Neural progenitor cell (in vitro differentiated cells): ENCODE data around the gene CARNS1. TPM values are rescaled to one million over a fixed set of nuclear protein-coding genes. Genes with fewer than 3 reads are reported as not detected.

Experiments used
- DNase-seq: peaks from one replicate; pipeline ENCODE4 v3.0.0-alpha.2; 2016; ENCODE audit warnings: low spot score
- H2AFZ ChIP-seq: fragments of 200-600 bp; sonication (generic); replicated peaks from 2 replicates; pipeline ENCODE4 v1.6.1; 2016; ENCODE audit warnings: antibody characterized with exemption
- H3F3A ChIP-seq: fragments of 200-600 bp; sonication (generic); 2 replicates; pipeline ENCODE4 v1.6.1; 2016; ENCODE audit warnings: antibody characterized with exemption, low read depth
- H3K27ac ChIP-seq: fragments of 200-600 bp; sonication (generic); 2 replicates; pipeline ENCODE4 v1.5.1; 2016; ENCODE audit warnings: mild to moderate bottlenecking
- H3K27me3 ChIP-seq: fragments of 200-600 bp; sonication (generic); 2 replicates; pipeline ENCODE4 v1.6.1; 2016; ENCODE audit warnings: mild to moderate bottlenecking, moderate library complexity
- H3K36me3 ChIP-seq: fragments of 200-600 bp; sonication (generic); 2 replicates; pipeline ENCODE4 v1.5.1; 2016
- H3K4me1 ChIP-seq: fragments of 200-600 bp; sonication (generic); 2 replicates; pipeline ENCODE4 v1.6.1; 2016; ENCODE audit warnings: mixed run types
- H3K4me2 ChIP-seq: fragments of 200-600 bp; sonication (generic); 2 replicates; pipeline ENCODE4 v1.6.1; 2016
- H3K4me3 ChIP-seq: fragments of 200-600 bp; sonication (generic); 2 replicates; pipeline ENCODE4 v1.5.1; 2016
- H3K79me2 ChIP-seq: fragments of 200-600 bp; sonication (generic); 2 replicates; pipeline ENCODE4 v1.6.1; 2016; ENCODE audit warnings: low read depth
- H3K9ac ChIP-seq: fragments of 200-600 bp; sonication (generic); 2 replicates; pipeline ENCODE4 v1.6.1; 2016
- H3K9me3 ChIP-seq: fragments of 200-600 bp; sonication (generic); 2 replicates; pipeline ENCODE4 v1.5.1; 2016; ENCODE audit warnings: low read depth
- H4K20me1 ChIP-seq: fragments of 200-600 bp; sonication (generic); 2 replicates; pipeline ENCODE4 v1.6.1; 2016; ENCODE audit warnings: low read depth
- H3K27ac Mint-ChIP-seq: 3 replicates; pipeline ENCODE4 v1.8.0; 2021; ENCODE audit warnings: mixed read lengths
- H3K27me3 Mint-ChIP-seq: 2 replicates; pipeline ENCODE4 v1.8.0; 2022; ENCODE audit warnings: low read depth, mild to moderate bottlenecking, inconsistent platforms, moderate library complexity, mixed read lengths; ENCODE audit not compliant: insufficient read depth
- H3K36me3 Mint-ChIP-seq: 3 replicates; pipeline ENCODE4 v1.8.0; 2021; ENCODE audit warnings: mixed read lengths
- H3K4me1 Mint-ChIP-seq: 3 replicates; pipeline ENCODE4 v1.8.0; 2021; ENCODE audit warnings: mixed read lengths
- H3K4me3 Mint-ChIP-seq: 3 replicates; pipeline ENCODE4 v1.8.0; 2021; ENCODE audit warnings: mild to moderate bottlenecking, moderate library complexity, mixed read lengths
- H3K9me3 Mint-ChIP-seq: 3 replicates; pipeline ENCODE4 v1.8.0; 2020; ENCODE audit warnings: mixed read lengths
- EZH2 ChIP-seq: fragments of 200-600 bp; sonication (generic); IDR thresholded peaks from 2 replicates; pipeline ENCODE4 v1.6.1; 2017; ENCODE audit warnings: antibody characterized with exemption, mild to moderate bottlenecking, moderate library complexity
- EZH2phosphoT487 ChIP-seq: fragments of 200-600 bp; sonication (generic); IDR thresholded peaks from 2 replicates; pipeline ENCODE4 v1.6.1; 2017; ENCODE audit warnings: antibody characterized with exemption
- total RNA-seq: library from RNA; depleted of rRNA; stranded (reverse); fragments of >200 nt; gene quantifications from 2 replicates; pipeline ENCODE4 v1.2.3, GENCODE V29; 2015; ENCODE audit warnings: low replicate concordance
- TF ChIP-seq, protein P1 (sequence below): fragments of 200-600 bp; sonication (generic); IDR thresholded peaks from 2 replicates; pipeline ENCODE4 v1.5.1; 2017; ENCODE audit warnings: antibody characterized with exemption, mild to moderate bottlenecking

Gene CARNS1
- total RNA-seq, 1 donor from 2014 or later, result 0.52 TPM

DNA sequence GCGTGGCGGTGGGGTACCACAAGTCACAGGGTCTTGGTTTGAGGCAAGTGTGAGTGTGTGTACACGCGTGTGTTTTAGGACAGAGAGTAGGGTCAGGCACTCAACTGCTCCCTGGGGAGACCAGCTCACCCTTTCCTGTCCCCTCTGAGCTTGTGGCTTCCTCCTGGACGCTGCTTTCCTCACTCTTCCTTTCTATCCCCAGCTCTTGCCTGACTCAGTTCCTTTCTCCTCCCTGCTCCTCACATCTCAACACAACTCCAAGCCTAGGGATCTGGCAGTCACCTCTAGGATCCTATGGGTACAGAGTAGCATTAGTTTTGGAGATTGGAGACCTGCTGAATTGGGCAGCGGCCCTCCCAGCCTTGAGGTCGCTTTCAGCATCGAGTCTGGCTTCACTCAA lies 46.2 kb upstream of the CARNS1 start:
- no peak overlapping the region for H3K27ac ChIP-seq
- H3K36me3 ChIP-seq, result no peaks in the 10 kb centered on the region
- no peak for DNase-seq
- H2AFZ ChIP-seq, result no peak overlapping the region
- no peaks in the 10 kb centered on the region for H3K36me3 Mint-ChIP-seq
- no peaks in the 10 kb centered on the region for H3K9me3 Mint-ChIP-seq
- TF ChIP-seq, protein P1, sequence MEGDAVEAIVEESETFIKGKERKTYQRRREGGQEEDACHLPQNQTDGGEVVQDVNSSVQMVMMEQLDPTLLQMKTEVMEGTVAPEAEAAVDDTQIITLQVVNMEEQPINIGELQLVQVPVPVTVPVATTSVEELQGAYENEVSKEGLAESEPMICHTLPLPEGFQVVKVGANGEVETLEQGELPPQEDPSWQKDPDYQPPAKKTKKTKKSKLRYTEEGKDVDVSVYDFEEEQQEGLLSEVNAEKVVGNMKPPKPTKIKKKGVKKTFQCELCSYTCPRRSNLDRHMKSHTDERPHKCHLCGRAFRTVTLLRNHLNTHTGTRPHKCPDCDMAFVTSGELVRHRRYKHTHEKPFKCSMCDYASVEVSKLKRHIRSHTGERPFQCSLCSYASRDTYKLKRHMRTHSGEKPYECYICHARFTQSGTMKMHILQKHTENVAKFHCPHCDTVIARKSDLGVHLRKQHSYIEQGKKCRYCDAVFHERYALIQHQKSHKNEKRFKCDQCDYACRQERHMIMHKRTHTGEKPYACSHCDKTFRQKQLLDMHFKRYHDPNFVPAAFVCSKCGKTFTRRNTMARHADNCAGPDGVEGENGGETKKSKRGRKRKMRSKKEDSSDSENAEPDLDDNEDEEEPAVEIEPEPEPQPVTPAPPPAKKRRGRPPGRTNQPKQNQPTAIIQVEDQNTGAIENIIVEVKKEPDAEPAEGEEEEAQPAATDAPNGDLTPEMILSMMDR, result no peak
- TF ChIP-seq EZH2 (no peak), EZH2phosphoT487 (no peak)
- H3K4me2 ChIP-seq, result no peak overlapping the region
- H3K79me2 ChIP-seq, result no peaks in the 10 kb centered on the region
- H3K27me3 Mint-ChIP-seq, result peaks cover 15% of the 10 kb centered on the region
- H3F3A ChIP-seq, result peaks cover 23% of the 10 kb centered on the region
- H3K4me3 Mint-ChIP-seq, result no peak overlapping the region
- H3K4me1 Mint-ChIP-seq, result peaks cover 30% of the 10 kb centered on the region
- H3K4me3 ChIP-seq, result no peak overlapping the region
- H3K4me1 ChIP-seq, result peaks cover 28% of the 10 kb centered on the region
- H3K9me3 ChIP-seq, result no peaks in the 10 kb centered on the region
- H3K27ac Mint-ChIP-seq, result no peak overlapping the region
- H4K20me1 ChIP-seq, result peaks cover 16% of the 10 kb centered on the region
- peaks cover 47% of the 10 kb centered on the region for H3K27me3 ChIP-seq
- no peak overlapping the region for H3K9ac ChIP-seq

DNA sequence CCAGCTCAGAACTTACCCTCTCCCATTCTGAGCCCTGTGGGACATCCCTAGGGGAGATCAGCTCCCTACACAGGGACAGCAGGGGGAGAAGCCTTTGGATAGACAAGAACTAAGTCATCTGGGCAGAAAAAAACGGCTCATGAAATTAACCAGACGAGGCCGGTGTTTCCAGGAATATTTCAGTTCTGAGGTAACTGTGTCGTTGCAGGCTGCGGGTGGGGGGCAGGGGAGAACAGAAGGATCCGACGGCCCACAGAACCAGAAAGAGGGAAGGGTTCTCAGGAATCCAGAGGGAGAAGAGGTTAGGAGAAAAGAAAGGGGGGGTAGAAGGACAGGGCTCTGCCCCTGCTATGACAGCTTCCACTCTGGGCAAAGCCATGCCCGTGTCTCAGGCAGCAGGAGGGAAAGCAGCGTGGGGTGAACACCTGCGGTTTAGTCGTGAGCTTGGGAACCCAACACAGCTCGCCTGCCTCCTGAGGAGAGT lies 45.6 kb upstream of the CARNS1 start:
- Mint-ChIP-seq H3K36me3 (no peaks in the 10 kb centered on the region), H3K4me3 (no peak overlapping the region), H3K27ac (no peak overlapping the region), H3K9me3 (no peaks in the 10 kb centered on the region), H3K27me3 (peaks cover 18% of the 10 kb centered on the region), H3K4me1 (peaks cover 36% of the 10 kb centered on the region)
- H2AFZ ChIP-seq, result no peak overlapping the region
- no peaks in the 10 kb centered on the region for H3K36me3 ChIP-seq
- H3K4me1 ChIP-seq, result peaks cover 33% of the 10 kb centered on the region
- no peaks in the 10 kb centered on the region for H3K9me3 ChIP-seq
- H3K27me3 ChIP-seq, result peaks cover 53% of the 10 kb centered on the region
- TF ChIP-seq, protein P1, result no peak
- no peak for TF ChIP-seq EZH2
- TF ChIP-seq EZH2phosphoT487, result no peak
- H4K20me1 ChIP-seq, result peaks cover 16% of the 10 kb centered on the region
- DNase-seq, result no peak
- H3F3A ChIP-seq, result peaks cover 29% of the 10 kb centered on the region
- H3K4me2 ChIP-seq, result peak overlapping the region; percentile 24
- H3K4me3 ChIP-seq, result no peak overlapping the region
- H3K79me2 ChIP-seq, result no peaks in the 10 kb centered on the region
- H3K27ac ChIP-seq, result no peak overlapping the region
- no peak overlapping the region for H3K9ac ChIP-seq

DNA sequence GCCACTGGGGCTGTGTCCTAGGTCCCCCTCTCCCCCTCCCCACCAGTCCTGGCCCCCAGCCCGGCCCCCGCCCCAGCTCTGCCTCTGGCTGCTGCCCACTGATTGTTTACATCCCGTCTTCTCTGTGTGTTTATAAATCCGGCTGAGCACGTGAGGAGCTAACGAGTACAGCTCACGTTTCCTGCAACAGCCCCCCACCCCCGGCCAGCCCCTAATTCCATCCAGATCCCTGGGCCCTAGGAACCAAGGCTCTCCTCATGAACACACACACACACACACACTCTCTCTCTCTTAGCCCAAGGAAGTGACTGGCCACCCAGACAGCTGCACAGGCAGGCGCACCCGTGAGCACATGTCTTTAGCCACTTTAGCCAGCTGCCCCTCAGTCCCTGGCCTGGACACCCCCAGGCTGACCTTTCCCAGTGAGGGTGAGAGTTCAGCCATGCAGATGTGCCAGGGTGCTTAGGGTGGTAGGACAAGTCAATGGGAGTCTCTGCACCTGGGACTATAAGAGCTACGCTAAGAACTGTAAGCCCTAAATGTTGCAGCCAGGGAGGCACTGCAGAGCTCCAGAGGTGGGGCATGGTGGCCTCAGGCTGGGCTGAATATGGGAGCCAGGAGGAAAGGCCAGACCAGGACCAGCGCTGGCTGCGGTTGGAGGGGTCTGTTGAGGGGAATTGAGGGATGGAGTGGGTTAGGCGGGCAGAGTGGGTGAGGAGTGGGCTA lies 45.0 kb upstream of the CARNS1 start:
- Mint-ChIP-seq H3K27ac (no peak overlapping the region), H3K9me3 (no peaks in the 10 kb centered on the region), H3K27me3 (peaks cover 19% of the 10 kb centered on the region), H3K4me3 (no peak overlapping the region), H3K4me1 (peaks cover 37% of the 10 kb centered on the region), H3K36me3 (no peaks in the 10 kb centered on the region)
- H3F3A ChIP-seq, result peaks cover 32% of the 10 kb centered on the region
- H3K4me2 ChIP-seq, result peak overlapping the region; percentile 24
- H3K27ac ChIP-seq, result no peak overlapping the region
- peak; percentile 53 for DNase-seq
- H4K20me1 ChIP-seq, result peaks cover 16% of the 10 kb centered on the region
- H3K9ac ChIP-seq, result no peak overlapping the region
- H3K4me3 ChIP-seq, result no peak overlapping the region
- H3K36me3 ChIP-seq, result no peaks in the 10 kb centered on the region
- H3K9me3 ChIP-seq, result no peaks in the 10 kb centered on the region
- H3K79me2 ChIP-seq, result no peaks in the 10 kb centered on the region
- peaks cover 59% of the 10 kb centered on the region for H3K27me3 ChIP-seq
- H2AFZ ChIP-seq, result no peak overlapping the region
- H3K4me1 ChIP-seq, result peaks cover 40% of the 10 kb centered on the region
- TF ChIP-seq EZH2phosphoT487, result no peak
- TF ChIP-seq, protein P1, result no peak
- no peak for TF ChIP-seq EZH2
